Forelimb muscle (tissue), 1 donor: ENCODE results near the gene CKB. TPM values are rescaled to one million over a fixed set of nuclear protein-coding genes. Genes with fewer than 3 reads are reported as not detected.
A peak's percentile ranks its signal among the peaks of the same experiment; 100 is the strongest.

ENCODE experiments used
- DNase-seq: peaks from one replicate; pipeline ENCODE4 v3.0.0-alpha.2; 2013; ENCODE audit warnings: low read depth
- polyA plus RNA-seq: library from polyadenylated mRNA; unstranded; fragments of 120-200 nt; gene quantifications from one replicate; pipeline ENCODE4 v1.2.1, GENCODE V29; 2013; ENCODE audit not compliant: insufficient read length

CKB gene
- polyA plus RNA-seq, 1 donor, result 294 TPM

DNA sequence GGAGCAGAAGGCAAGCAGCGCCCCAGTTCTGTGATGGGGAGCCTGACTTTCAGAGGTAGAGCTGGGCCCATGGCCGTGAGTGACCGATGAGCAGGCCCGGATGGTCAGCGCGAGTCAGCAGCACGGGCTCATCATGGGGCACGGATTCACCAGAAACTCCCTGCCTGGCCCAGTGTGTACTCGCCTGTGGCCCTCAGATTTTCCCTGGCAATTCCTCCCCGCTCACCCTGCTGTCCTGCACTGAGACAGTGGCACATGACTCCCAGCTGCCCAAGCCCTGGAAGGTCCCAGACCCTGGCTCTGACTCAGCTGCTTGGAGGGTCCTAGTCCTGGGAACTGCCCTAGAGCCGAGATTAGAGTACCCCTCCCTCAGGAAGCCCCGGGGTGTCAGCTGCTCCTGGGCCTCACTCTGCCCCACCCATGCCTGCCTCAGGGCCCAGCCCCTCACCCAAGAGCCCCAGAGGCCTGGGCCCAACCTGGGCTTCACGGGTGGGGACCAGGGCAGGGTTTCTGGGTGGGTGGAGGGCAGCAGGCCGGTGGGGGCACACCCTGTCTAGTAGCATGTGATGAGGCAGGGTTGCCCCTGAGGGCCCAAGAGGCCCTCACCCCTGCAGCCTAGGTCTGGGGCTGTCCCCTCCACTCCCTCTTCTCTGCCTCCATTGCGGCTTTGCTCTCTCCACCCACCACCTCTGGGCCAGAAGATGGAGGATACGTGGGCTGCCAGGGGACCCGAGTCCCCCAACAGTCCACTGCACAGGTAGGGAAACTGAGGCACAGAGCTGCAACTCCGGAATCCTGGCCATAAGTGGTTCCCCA is 14.8 kb upstream of the CKB start:
- no peak for DNase-seq

- DNase-seq, result no peak
Measured at GRCh38 chr14:103536693-103537092, 14.1 kb upstream of the CKB start.

DNA sequence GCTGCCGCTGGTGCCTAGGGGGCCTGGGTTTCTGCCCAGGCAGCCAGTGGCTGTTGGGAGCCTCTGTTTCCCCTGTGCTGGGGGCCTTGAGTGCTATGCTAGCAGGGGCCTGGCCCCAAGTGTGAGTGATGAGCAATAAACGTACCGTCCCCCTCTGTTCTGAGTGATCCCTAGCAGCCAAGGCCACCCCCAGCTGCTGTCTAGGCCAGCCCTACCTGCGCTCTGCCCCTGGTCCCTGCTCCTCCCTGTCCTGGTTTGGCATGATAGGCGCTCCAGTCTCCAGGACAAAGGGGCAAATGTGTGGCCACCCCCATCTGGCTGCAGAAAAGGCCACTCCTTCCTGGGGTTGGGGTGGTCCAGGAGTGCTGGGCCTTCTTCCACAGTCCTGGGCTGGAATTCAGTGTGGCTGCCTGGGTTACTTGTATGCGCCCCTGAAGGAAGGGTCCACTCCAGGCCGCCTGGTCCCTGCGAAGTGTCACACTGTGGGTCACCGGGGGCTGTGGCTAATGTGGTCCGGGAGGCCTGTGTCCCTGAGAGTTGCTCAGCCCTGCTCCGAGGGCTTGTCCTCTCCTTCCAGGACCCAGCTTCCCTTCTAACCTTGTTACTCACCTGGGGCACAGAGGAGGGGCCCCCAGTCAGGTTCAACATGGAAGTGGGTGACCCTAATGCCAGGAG is 13.4 kb upstream of the CKB start:
- no peak for DNase-seq

DNA sequence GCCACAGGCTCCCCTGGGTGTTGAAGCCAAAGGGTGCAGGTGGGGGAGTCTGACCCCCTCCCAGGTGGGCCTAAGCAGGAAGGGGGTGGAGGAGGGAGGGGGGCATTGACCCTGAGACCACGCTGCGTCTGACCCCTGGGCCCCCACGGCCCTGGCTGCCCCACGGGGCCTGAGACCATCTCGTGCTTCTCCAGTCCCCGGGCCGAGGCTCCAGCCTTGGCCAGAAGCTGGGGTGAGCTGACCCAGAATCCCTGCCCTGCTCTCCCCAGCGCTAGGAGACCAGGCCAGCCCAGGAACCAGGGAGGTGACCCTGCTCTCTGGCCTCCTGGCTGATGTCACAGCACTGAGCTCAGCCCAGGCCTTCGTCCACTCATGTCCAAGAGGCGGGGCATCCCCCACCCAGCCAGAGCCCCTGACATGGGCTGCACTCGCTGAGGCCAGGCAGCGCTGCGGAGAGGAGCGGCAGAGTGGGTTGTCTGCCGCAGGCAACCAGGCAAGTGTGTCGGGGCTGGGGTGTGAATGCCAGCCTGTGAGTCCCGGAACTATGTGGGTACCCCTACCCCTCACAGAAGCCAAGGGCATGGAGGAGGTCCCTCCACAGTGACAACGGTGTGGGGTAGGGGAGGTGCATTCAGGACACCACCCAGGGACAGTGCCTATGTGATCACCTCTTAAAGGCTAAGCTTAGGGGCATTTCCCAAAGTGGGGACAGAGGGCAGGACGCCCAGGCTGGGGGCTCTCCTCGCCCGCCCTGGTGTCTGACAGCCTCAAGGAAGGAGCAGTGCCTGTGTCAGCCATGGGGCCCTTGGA is 12.7 kb upstream of the CKB start:
- DNase-seq, result no peak

- no peak for DNase-seq
Measured at GRCh38 chr14:103534576-103535061, 12.0 kb upstream of the CKB start.

- DNase-seq, result no peak
Measured at GRCh38 chr14:103533999-103534575, 11.5 kb upstream of the CKB start.

GRCh38 chr14:103533137-103533998 is 10.7 kb upstream of the CKB start:
- no peak for DNase-seq

DNA sequence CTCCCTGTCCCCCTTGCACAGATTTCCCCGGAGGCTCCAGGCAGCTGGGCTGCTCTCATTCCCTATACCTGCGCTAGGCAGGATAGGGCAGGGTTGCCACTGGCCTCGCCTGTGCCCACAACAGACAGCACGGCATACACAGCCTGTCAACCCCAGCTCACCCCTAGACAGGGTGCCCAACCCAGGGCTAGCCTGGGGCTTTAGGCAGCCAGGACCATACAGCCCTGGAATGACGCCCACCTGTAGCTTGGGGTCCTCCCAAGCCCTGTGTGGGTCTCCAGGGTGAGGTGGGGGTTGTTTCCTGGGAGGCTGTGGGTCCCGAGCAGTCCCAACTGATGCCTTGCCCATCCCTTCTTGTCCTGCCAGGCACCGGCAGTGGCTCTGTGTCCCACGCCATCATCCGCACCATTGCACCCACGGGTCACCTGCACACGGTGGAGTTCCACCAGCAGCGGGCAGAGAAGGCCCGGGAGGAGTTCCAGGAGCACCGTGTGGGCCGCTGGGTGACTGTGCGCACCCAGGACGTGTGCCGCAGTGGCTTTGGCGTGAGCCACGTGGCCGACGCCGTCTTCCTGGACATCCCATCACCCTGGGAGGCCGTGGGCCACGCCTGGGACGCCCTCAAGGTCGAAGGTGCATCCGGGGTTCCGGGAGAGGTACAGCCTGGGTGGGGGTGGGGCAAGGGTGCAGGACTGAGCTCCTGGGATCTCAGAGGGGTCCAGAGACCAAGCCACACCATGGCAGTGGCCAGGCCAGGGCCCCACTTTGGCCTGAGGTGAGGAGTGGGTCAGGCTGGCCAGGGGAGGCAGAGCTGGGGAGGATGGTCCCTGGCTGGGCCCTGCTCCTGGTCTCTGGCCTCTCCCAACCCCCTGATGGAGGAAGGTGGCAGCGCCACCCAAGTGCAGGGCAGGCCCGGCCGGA is 9.8 kb upstream of the CKB start:
- no peak for DNase-seq

DNA sequence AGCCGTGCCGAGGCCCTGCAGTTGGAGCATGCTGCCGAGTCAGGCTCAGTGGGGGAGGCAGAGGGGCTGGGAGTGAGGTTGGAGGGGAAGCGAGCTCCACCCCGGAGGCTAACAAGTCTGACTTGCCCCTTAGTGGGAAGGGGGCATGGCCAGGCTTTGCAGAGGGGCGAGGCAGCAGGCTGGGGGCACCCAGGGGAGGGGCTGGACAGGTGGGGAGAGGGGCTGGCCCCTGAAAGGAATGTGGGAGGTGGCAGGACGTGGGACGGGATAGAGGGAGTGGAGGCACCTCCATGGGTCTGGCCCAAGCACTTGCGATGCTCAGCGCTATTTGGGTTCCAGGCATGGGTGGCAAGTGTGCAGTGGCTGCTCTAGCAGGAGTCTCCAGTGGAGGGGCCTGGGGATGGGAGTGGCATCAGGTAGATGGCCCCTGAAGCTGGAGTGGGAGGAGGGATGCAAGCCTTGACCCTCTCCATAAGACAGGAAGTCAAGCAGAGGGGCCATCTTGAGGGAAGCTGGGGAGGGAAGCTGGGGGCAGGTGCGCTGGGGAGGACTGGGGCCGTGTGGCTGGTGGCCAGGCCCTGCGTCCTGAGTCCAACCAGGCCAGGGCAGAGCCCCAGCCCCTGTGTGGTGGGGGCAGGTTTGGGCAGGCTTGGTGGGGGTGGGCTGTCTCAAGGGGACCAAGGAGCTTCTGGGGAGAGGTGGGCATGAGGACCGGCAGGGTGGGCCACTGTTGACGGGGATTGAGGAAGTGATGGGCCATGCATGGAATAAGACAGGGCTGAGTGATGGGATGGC is 9.0 kb upstream of the CKB start:
- DNase-seq, result no peak

DNA sequence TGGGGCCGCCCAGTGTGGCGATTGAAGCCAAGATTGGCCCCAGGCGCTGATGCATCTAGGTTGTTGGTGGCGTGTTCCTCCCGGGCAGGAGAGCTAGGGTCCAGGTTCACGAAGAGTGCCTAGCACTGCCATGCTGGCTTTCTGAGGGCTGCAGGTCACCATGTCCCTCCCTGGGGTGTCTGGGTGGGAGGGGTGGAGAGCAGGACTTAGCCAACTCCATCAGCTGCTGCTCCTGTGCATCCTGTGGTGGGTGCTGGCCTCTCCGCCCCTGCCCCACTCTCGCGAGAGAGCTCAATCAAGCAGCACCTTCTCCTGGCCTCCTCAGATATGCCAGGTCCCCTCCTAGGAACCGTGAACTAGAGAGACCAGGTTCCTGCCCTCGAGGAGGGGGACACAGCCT is 8.2 kb upstream of the CKB start:
- DNase-seq, result no peak

GRCh38 chr14:103530390-103530789 is 7.8 kb upstream of the CKB start:
- no peak for DNase-seq

GRCh38 chr14:103529383-103530365 is 7.0 kb upstream of the CKB start:
- DNase-seq, result no peak

DNA sequence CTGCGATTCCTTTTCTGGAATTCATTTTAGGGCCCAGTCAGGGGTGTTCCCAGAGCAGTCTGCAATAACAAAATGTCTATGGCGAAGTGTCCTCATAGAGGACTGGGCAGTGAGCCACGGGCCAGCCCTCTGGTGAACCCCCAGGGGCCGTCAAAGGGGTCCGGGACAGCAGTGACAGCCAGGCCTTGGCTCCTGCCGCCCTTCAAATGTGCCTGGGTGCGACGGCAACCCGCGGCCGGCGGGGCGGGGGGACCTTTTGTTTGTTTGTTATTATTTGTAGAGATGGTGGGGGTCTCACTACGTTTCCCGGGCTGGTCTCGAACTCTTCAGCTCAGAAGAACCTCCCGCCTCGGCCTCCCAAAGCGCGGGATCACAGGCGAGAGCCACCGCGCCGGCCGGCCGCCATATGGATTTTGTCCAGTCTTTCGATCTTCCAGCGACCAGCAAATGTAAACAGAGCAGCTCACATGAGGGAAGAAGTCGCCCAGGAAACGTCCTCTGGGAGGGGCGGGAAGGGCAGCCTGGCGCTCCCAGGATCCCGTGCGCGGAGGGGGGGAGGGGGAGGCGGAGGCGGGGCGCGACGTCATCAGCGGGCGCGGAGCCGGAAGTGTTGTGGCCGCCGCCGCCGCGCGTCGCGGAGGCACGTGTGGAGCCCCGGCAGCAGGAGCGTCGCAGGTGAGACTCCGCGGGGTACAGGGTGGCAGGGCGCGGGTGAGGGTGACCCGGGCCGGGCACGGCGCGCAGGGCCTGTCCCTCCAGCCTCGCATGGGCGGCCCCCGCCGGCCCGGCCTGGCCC is 6.2 kb upstream of the CKB start, which contains the start of gene TRMT61A:
Gene TRMT61A (plus strand): TSS at position 610 of the 796 bp plus-strand sequence. CDS start 783 bp downstream, outside the sequence.
- DNase-seq, result peak; percentile 65

DNA sequence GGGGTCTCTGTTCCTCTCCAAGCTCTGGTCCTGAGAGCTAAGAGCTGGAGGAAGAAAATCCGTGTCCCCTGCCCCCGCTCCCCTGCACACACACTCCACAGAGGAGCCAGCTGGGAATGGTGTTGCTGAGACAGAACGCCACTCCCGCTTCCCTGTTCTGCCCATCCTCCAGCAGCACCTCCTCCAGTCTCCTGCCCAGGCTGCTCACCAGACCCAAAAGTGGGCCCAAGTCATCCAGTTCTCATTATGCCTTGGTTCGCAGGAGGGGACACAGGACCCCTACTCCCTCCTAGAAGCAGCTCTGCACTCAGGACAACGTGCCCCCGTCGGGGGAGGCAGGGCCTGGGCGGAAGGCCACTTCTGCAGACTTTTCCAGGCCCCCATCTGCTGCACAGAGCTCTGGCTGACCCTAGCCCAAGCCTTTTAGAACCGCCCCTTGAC is 5.5 kb upstream of the CKB start:
- no peak for DNase-seq

DNA sequence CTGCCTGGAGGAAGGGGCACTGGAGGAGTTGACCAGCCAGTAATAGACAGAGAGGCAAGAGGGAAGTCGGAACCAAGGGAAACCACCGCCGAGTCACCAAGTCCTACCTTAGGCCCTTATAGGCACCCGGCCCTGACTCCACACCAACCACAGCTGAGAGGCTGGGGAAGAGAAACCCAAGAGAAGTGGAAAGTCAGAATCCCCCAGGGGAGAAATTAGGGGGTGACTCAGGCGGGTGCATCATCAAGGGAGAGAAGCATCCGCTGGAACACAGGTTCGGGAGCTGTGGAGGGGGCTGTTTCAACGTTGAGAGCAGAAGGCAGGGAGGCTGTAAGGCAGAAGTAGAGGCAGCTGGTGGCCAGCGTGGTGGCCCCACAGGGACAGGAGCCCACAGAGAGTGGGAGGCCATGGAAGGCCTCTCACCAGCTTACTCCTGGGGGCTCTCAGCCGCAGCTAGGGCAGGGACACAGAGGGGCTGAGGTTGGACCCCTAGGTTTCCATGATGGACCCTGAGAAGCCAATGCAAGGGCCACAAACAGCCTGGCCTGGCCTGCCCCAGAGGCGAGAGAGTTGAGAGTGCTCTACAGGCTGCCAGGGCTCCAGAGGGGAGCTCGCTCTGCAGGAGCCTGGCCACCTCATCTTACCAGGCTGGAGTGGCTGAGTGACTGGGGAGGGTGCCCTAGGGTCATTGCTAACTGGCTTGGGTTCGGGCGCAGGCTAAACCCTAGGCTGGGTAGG is 4.9 kb upstream of the CKB start:
- DNase-seq, result no peak

GRCh38 chr14:103526914-103527248 is 4.3 kb upstream of the CKB start:
- DNase-seq, result no peak
